Thymus (tissue), 11 donors: ENCODE data around the gene VPS54. TPM values are rescaled to one million over a fixed set of nuclear protein-coding genes. Genes with fewer than 3 reads are reported as not detected.

Experiments used
- DNase-seq, 9 donors: peaks; one replicate each; pipeline ENCODE4 v3.0.0-alpha.2; 2013; ENCODE audit warnings: low spot score in 9 of 9, low read depth in 6 of 9, missing footprints in 1 of 9
- H3K27ac ChIP-seq, 2 donors: one replicate each; pipeline ENCODE4 v1.5.1; 2013; ENCODE audit warnings: control low read depth in 1 of 2, low read depth in 1 of 2, low read length in 1 of 2, mild to moderate bottlenecking in 1 of 2, moderate library complexity in 1 of 2
- H3K27me3 ChIP-seq, 2 donors: one replicate each; pipeline ENCODE4 v1.5.1; 2013; ENCODE audit warnings: low read length in 1 of 2; ENCODE audit not compliant: control insufficient read depth in 2 of 2, insufficient read depth in 1 of 2
- H3K36me3 ChIP-seq, 2 donors: one replicate each; pipeline ENCODE4 v1.5.1; 2013; ENCODE audit warnings: low read length in 1 of 2, mild to moderate bottlenecking in 1 of 2, moderate library complexity in 1 of 2; ENCODE audit not compliant: control insufficient read depth in 2 of 2, insufficient read depth in 2 of 2
- H3K4me1 ChIP-seq, 2 donors: one replicate each; pipeline ENCODE4 v1.5.1; 2013; ENCODE audit warnings: low read length in 2 of 2; ENCODE audit not compliant: control insufficient read depth in 2 of 2, insufficient read depth in 2 of 2
- H3K4me3 ChIP-seq, 2 donors: one replicate each; pipeline ENCODE4 v1.5.1; 2013; ENCODE audit warnings: low read length in 2 of 2, control low read depth in 1 of 2, mild to moderate bottlenecking in 1 of 2
- H3K9me3 ChIP-seq, 2 donors: one replicate each; pipeline ENCODE4 v1.5.1; 2013; ENCODE audit warnings: low read length in 1 of 2, mild to moderate bottlenecking in 1 of 2; ENCODE audit not compliant: control insufficient read depth in 2 of 2, insufficient read depth in 1 of 2
- WGBS: extraction: QIAGEN DNeasy Blood & Tissue Kit; methylation state at CpG from one replicate; pipeline ENCODE4 v1.1.7; 2013; 5-methylcytosine and 5-hydroxymethylcytosine counted together
- polyA plus RNA-seq: library from polyadenylated mRNA; stranded (reverse); fragments of 200-250 nt; gene quantifications from one replicate; pipeline ENCODE4 v1.2.3, GENCODE V29; 2013
- total RNA-seq: library from RNA; stranded (reverse); fragments of 120-200 nt; gene quantifications from one replicate; pipeline ENCODE4 v1.2.4, GENCODE V29; 2013
- donor health status: healthy.

The VPS54 gene
- total and polyA plus RNA-seq, 2 donors, result 21.2 to 24.1 TPM

DNA sequence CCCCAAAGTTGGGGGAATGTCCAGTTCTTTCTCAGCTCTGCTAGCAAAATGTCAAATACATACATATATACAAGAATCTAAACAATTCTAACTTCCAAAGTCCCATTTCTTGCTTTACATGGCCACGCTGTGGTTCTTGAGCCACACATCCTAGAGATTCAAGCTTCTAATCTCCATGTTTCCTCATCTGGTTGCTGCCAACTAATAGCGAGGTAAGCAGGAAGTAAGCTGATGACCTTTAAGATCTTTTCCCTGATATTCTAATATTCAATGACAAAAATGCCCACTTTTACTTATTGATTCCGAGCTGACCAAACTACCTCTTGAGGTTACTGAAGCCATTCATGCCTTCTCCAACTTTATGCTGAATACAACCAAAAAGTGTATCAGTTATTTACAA, 3.3 kb downstream of the VPS54 start:
- no peak for DNase-seq
- Histone ChIP-seq H3K4me1 (peaks cover 5 to 8% of the 10 kb centered on the region in 2 donors), H3K27ac (no peak overlapping the region), H3K27me3 (no peaks in the 10 kb centered on the region), H3K4me3 (no peak overlapping the region), H3K9me3 (no peaks in the 10 kb centered on the region), H3K36me3 (no peaks in the 10 kb centered on the region)
- 97% methylated on average over 3 of the region's 3 CpGs for whole genome bisulfite sequencing

DNA sequence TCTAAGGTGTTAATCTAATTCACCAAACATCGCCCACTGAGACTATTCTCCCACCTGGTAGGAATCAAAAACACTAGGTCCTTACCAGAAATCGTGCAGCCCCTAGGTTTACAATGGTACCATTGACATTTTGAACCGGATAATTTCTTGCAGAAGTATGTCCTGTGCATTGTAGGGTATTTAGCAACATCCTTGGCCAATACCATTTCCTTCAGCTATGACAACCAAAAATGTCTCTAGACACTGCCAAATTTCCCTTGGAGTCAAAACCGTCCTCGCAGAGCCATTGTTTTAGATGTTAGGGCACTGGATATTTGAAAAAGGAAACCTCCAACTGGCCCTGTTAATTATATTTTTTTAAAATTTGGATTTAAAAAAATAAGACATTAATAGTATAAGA, 3.8 kb downstream of the VPS54 start:
- WGBS, result 95% methylated on average over 5 of the region's 5 CpGs
- no peaks in the 10 kb centered on the region for H3K36me3 ChIP-seq
- H3K27me3 ChIP-seq, result no peaks in the 10 kb centered on the region
- no peak overlapping the region for H3K4me3 ChIP-seq
- no peak for DNase-seq
- peaks cover 5 to 8% of the 10 kb centered on the region in 2 donors for H3K4me1 ChIP-seq
- no peak overlapping the region for H3K27ac ChIP-seq
- H3K9me3 ChIP-seq, result no peaks in the 10 kb centered on the region

DNA sequence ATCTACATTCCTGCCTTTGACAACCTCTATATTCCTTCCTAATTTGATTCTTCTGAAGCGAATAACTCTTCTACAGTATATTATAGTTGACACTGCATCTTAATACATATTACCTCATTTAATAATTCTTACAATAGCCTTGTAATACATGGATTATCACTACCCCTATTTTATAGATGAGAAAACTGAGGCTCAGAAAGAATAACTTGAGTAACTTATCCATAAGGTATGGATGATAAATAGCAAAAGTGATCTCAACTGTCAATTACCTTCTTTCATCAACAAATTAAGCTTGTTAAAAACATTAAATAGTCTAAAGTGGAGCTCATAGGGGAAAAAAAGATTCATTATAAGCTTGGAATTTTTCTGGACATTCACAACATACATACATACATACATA, 4.6 kb downstream of the VPS54 start:
- H3K27ac ChIP-seq, result no peak overlapping the region

DNA sequence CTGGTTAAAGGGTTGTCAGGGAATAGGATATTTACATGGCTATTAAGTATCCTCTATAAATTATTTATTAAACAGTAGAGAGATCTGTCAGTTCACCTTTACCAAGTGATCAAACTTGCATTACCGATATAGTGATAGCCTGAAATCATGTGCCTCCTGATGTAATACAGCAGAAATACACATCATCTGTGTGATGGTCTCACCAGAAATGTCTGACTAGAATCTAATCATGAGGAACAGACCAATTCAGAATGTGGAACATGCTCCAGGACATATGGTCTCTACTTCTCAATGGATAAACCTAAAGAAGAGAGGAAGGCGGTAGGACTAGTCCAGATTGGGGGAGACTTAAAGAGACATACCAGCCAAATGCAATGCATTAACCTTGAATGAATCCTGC, 6.2 kb downstream of the VPS54 start:
- DNase-seq, result no peak
- H3K27ac ChIP-seq, result no peak overlapping the region
- H3K4me3 ChIP-seq, result no peak overlapping the region
- peaks cover 0 to 3% of the 10 kb centered on the region in 2 donors for H3K4me1 ChIP-seq
- 98% methylated on average over 2 of the region's 2 CpGs for WGBS
- H3K27me3 ChIP-seq, result no peaks in the 10 kb centered on the region
- H3K36me3 ChIP-seq, result no peaks in the 10 kb centered on the region
- no peaks in the 10 kb centered on the region for H3K9me3 ChIP-seq

More for the DNA sequence above, 4.6 kb downstream of the VPS54 start:
- Histone ChIP-seq H3K9me3 (no peaks in the 10 kb centered on the region), H3K4me3 (no peak overlapping the region), H3K36me3 (no peaks in the 10 kb centered on the region), H3K27me3 (no peaks in the 10 kb centered on the region), H3K4me1 (peaks cover 3 to 6% of the 10 kb centered on the region in 2 donors)
- DNase-seq, result no peak
- WGBS, result 99% methylated on average over 1 of the region's 1 CpG

DNA sequence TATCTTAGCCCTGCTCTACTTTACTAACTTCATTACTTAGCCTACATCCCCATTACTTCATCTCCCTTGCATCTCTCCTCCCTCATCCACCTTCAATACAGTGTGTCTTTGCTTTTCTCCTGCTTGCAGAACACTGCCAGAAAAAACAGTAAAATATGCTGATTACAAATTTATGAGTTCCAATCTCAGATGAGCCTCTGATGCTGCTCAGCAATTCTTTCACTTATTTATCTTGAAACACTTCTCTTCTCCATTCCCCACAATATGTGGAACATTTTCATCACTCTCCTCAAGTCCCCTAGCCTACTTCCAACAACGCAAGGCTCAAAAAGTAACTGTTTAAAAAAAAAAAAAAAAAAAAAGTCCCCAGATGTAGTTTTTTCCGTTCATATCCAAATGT, 7.1 kb downstream of the VPS54 start:
- Histone ChIP-seq H3K36me3 (no peaks in the 10 kb centered on the region), H3K27ac (no peak overlapping the region), H3K4me3 (no peak overlapping the region), H3K9me3 (no peaks in the 10 kb centered on the region), H3K27me3 (no peaks in the 10 kb centered on the region), H3K4me1 (no peaks in the 10 kb centered on the region)
- 96% methylated on average over 2 of the region's 2 CpGs for WGBS
- no peak for DNase-seq

DNA sequence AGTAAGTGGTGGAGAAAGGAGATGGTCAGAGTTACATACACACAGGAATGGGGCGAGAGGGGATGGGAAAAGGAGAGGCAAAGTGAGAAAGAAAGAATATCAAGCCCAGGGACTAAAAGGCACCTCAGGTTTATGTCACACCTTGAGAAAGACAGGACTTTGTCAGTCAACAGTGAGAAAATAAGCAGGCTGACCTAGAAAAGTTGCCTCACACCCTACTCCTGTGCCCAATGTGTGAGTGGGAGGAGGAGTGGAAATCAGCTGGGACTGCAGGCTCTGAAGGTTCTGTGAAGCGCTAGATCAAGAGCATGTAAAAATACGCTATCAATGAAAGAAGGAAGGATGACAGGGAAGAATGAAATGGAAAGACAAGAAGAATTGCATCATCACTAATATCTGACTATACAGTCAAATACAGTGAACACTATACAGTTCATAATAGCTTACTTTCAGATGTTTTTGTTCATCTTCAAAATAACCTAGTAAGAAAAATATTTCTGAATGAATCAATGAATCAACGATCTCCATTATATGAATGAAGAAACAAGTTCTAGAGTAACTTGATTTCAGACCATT, 10.7 kb downstream of the VPS54 start:
- Histone ChIP-seq H3K27me3 (no peaks in the 10 kb centered on the region), H3K9me3 (no peaks in the 10 kb centered on the region), H3K36me3 (no peaks in the 10 kb centered on the region), H3K4me3 (no peak overlapping the region), H3K4me1 (no peaks in the 10 kb centered on the region), H3K27ac (no peak overlapping the region)
- DNase-seq, result no peak
- 99% methylated on average over 4 of the region's 4 CpGs for WGBS

DNA sequence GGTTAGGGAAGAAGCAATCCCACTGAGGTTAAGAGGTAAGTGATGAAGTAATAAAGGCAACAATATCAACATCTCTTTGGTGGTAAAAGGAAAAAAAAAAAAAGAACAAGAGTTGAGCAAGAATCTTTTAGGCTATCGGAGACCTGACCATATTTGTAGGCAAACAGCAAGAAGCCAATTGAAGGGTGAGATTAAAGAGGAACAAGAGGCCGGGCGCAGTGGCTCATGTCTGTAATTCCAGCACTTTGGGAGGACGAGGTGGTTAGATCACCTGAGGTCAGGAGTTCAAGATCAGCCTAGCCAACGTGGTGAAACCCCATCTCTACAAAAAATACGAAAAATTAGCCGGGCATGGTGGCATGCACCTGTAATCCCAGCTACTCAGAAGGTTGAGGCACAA, 11.3 kb downstream of the VPS54 start:
- WGBS, result 97% methylated on average over 7 of the region's 7 CpGs
- Histone ChIP-seq H3K36me3 (no peaks in the 10 kb centered on the region), H3K4me1 (no peaks in the 10 kb centered on the region), H3K27me3 (no peaks in the 10 kb centered on the region), H3K27ac (no peak overlapping the region), H3K4me3 (no peak overlapping the region), H3K9me3 (no peaks in the 10 kb centered on the region)
- DNase-seq, result no peak

DNA sequence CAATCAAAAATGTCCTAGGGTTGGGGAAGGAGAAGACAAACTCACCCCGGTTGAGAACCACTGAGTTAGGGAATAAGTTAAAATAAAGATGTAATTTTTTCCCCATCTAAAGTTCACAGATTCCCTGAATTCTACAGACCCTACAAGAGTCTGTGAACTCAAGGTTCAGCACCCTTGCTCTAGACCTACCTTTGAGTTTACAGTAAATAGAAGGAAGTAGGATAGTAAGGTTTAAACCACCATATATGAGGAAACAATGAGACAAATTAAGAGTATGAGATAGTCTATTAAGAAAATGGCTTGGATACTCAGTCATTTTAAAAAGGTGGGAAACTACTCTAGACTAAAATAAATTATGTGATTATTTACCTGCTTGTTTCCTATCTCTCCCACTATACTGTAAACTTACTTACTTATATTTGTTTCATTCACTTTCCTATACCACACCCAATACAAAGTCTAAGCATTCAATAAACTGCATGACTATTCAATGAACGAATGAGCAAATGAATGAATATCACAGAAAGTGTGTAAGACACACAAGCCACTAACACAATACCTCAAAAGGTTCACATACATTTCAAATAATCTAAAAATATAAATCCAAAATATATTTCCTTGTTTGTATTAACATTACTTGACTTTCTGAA, 13.4 kb downstream of the VPS54 start:
- Histone ChIP-seq H3K27ac (no peak overlapping the region), H3K4me1 (no peaks in the 10 kb centered on the region)
- WGBS, result 100% methylated on average over 2 of the region's 2 CpGs

DNA sequence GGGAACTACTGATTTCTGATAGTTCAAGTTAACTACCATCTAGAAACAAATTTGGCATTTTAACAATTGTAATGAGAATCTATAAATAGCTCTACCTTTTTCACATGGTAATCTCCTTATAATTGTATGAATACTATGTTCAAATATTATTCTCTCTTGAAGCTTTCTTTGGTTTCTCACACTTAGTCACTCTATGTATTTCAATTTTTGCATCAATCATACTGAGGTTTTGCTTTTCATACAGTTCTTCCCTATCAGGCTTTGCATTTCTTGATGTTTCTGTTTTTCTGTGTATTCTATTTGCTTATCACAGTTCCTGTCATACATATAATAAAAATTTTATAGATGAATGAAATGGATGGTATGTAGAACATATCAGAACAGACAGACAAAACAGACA, 16.0 kb downstream of the VPS54 start:
- Histone ChIP-seq H3K36me3 (no peaks in the 10 kb centered on the region), H3K27me3 (no peaks in the 10 kb centered on the region), H3K27ac (no peak overlapping the region)

More for the DNA sequence above, 13.4 kb downstream of the VPS54 start:
- Histone ChIP-seq H3K36me3 (no peaks in the 10 kb centered on the region), H3K9me3 (no peaks in the 10 kb centered on the region), H3K27me3 (no peaks in the 10 kb centered on the region), H3K4me3 (no peak overlapping the region)
- DNase-seq, result no peak

More for the DNA sequence above, 16.0 kb downstream of the VPS54 start:
- no peak for DNase-seq
- Histone ChIP-seq H3K4me3 (no peak overlapping the region), H3K9me3 (no peaks in the 10 kb centered on the region), H3K4me1 (no peaks in the 10 kb centered on the region)
